GDM1 (cell line): ENCODE data around the gene AP3B1.
"Not testable (repeated sequence)": the region's sequence is repeated elsewhere in the genome, so short reads cannot be mapped to it uniquely, and the experiment has no call there.

ENCODE experiments used
- DNase-seq: peaks from one replicate; lab custom pipeline; 2025; lab: John Stamatoyannopoulos, UW

AP3B1 gene

GRCh38 chr5:78137290-78137689, 157.2 kb downstream of the AP3B1 start:
- DNase-seq = no peak

- no peak for DNase-seq
Measured at GRCh38 chr5:78133423-78133822, 161.1 kb downstream of the AP3B1 start.

- no peak for DNase-seq
Measured at GRCh38 chr5:78132507-78132906, 162.0 kb downstream of the AP3B1 start.

- DNase-seq = no peak
Measured at GRCh38 chr5:78129597-78129996, 164.9 kb downstream of the AP3B1 start.

- DNase-seq = no peak
Measured at GRCh38 chr5:78127875-78128274, 166.6 kb downstream of the AP3B1 start.

GRCh38 chr5:78126536-78126935, 168.0 kb downstream of the AP3B1 start:
- no peak for DNase-seq

GRCh38 chr5:78116167-78116566, 178.3 kb downstream of the AP3B1 start:
- no peak for DNase-seq

- DNase-seq = no peak
Measured at GRCh38 chr5:78113689-78114264, 180.7 kb downstream of the AP3B1 start.

GRCh38 chr5:78112931-78113330, 181.6 kb downstream of the AP3B1 start:
- no peak for DNase-seq

GRCh38 chr5:78109891-78110324, 184.6 kb downstream of the AP3B1 start:
- DNase-seq = no peak

- DNase-seq = no peak
Measured at GRCh38 chr5:78108564-78108963, 185.9 kb downstream of the AP3B1 start.

- DNase-seq = no peak
Measured at GRCh38 chr5:78103232-78103918, 191.1 kb downstream of the AP3B1 start.

GRCh38 chr5:78102500-78102899, 192.0 kb downstream of the AP3B1 start:
- no peak for DNase-seq

- no peak for DNase-seq
Measured at GRCh38 chr5:78095125-78095524, 199.4 kb downstream of the AP3B1 start.

- no peak for DNase-seq
Measured at GRCh38 chr5:78090002-78090401, 204.5 kb downstream of the AP3B1 start.

- DNase-seq = no peak
Measured at GRCh38 chr5:78078858-78079257, 215.6 kb downstream of the AP3B1 start.

- no peak for DNase-seq
Measured at GRCh38 chr5:78077369-78078068, 217.0 kb downstream of the AP3B1 start.

GRCh38 chr5:78076351-78076750, 218.1 kb downstream of the AP3B1 start:
- DNase-seq = no peak

GRCh38 chr5:78075301-78075700, 219.2 kb downstream of the AP3B1 start:
- DNase-seq = no peak

GRCh38 chr5:78070691-78071090, 223.8 kb downstream of the AP3B1 start:
- not testable (repeated sequence) for DNase-seq

GRCh38 chr5:78067581-78067980, 226.9 kb downstream of the AP3B1 start:
- not testable (repeated sequence) for DNase-seq

GRCh38 chr5:78066722-78067121, 227.8 kb downstream of the AP3B1 start:
- DNase-seq = not testable (repeated sequence)

GRCh38 chr5:78065663-78066062, 228.8 kb downstream of the AP3B1 start:
- no peak for DNase-seq
